Dermis microvascular lymphatic vessel endothelial cell (primary cell): Measurements from ENCODE around the gene CGB1. TPM values are rescaled to one million over a fixed set of nuclear protein-coding genes. Genes with fewer than 3 reads are reported as not detected.
A peak's percentile ranks its signal among the peaks of the same experiment; 100 is the strongest.
"Not testable (repeated sequence)": the region's sequence is repeated elsewhere in the genome, so short reads cannot be mapped to it uniquely, and the experiment has no call there.

ENCODE experiments used
- DNase-seq, 2 donors: peaks; one replicate each; pipeline versions ENCODE4 v3.0.0 to v3.0.0-alpha.2; 2010; ENCODE audit warnings: low read depth in 2 of 2
- total RNA-seq: library from RNA; depleted of rRNA; stranded (reverse); fragments of >200 nt; gene quantifications from 2 replicates; pipeline ENCODE4 v1.2.1, GENCODE V29; 2014

The CGB1 gene
- total RNA-seq, 1 donor from 2014 or later: not detected

DNA sequence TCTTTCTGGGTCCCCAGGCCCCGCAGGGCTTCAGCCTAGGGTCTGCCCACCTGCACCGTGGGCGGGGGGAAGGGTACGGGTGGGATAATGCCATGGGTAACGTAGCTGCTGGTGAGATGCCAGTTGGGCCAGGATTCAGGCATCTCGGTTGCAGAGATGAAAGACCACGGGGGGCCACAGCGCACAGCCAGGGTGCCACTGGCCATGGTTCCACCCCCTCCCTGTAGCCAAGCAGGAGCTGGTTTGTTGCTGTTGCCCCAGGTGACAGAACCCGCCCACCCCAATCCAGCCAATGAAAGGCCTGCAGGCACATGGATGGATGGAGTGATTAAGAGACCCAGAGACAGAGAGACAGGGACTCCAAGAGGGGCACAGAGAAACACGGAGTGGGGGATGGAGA lies 21.9 kb upstream of the CGB1 start:
- DNase-seq: no peak

DNA sequence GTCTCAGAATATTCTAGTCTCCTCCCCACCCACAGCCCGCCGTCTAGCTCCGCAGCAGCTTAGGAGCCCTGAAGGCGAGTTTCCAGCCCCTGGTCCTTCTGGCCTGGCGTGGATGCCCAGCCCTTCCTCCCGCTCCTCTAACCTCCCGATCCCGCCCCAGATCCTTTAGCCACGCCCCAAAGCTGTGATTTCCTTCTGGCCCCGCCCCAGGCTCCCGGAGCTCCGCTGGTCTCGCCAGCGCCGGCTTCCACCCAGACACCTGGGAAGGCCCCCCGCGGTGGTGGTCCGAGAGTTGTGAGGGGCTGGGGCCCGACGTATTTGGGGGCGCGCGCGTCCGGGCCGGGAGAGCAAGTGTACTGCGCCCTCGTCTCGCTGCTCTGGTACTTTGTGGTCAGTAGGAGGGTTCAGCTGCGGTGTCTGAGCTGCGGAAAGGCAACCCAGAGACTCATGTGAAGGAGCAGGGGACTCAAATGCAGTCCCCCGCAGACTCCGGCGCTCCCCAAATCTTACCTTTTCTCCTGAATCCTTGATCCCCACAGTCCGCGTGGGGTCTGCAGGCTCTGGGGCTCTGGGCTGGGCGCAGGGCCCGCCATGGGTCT lies 21.0 kb upstream of the CGB1 start, which contains the start of gene CGB7:
Gene CGB7 (minus strand): TSS at position 114 of the 599 bp plus-strand sequence. CDS start 2,374 bp downstream, outside the sequence.
- peak in 1 of 2 donors; percentile 43 for DNase-seq

DNA sequence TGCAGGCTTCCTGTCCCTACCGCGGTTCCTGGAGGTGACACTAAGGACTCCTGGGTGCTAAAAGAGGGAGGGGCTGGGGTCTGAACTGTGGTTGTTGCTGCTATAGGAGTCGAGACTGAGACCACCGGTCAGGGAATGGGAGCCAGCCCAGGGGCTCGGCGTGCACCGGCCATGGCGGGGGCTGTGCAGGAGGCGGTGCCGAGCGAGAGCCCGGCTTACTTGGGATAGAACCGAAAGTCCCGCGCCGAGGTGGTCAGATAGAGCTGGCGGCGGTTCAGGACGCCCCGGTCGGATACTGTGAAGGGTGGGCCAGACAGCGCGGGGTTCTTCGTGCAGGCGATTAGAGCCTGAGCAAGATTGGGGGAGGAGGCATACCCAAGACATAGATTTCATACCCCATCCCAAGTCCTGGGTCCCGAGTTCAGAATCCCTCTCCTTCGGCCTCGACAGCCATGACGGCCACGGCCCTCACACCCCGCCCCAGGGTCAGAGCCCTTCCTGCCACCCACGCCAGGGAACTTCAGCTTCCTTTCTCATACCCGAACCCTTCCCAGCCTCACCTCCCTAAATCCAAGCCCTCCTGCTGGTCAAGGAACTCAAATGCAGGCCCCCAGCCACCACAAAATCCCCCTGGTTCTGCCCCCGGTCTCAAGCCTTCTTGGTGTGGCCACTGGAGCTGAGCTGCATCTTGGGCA lies 20.4 kb upstream of the CGB1 start:
- DNase-seq: not testable (repeated sequence)

DNA sequence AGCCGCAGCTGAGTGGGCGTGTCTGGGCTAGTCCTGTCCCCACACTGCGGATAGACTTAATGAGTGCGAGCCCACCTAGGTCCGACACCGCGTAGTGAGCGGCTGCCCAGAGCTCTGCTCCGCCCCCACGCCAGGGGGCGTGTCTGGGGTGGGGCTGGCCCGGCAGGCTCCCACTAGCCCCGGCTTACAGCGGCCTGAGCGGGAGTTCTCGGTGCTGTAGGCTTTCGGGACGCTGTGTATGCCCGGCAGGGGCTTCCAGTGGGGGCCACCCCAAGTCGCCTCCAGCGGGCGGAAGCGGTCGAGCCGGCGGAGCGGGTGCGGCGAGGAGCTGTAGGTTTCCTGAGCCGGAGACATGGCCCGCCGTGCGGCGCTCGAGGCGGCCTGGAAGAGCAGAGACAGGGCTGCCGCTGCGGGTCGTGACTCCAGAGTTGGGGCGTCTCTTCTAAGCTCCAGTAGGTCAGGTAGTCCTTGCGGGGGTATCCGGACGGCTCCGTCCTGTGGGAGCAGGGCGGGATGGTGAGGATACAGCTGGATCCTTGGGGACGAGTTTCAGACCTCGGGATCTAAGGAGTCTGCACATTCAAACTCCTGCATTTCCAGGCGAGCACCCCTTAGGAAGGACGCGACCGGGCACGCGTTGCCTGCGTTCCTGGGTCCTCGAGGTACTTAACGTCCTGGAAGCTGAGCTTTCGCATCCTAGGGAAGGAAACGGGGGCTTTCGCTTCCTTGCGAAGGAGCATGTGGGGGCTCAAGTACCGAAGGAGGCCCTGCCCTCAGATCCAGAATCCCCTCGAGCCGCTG lies 19.6 kb upstream of the CGB1 start:
- peak in 1 of 2 donors; percentile 56 for DNase-seq

DNA sequence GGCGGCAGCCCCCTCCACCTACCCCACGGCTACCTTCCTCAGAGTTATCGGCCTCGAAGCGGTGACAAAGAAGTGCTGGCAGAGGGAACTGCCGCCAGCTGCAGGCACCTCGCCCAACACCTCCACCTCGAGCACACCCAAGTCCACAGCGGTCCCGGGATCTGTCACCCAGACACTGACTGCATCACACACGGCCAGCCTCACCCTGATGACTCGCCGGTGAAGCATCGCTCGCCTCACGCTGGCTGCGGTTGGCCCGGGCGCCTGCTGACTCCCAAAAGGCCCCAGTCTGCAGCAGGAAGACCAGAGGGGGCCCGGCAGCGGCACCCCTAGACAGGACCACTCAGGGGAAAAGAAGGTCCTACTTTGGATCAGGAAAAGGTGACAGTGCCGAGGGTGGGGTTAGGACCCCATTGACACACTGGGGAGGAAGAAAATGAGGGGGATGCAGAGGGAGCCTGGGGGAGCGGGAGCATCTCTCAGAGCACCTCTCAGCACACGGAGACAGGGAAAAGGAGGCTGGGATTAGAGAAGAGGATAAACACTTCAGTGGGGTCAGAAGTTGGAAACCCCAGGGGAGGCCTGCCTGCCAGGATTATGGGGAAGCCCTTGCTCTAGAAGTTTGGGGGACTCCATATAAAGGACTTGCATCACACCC lies 13.8 kb upstream of the CGB1 start:
- DNase-seq: not testable (repeated sequence)

DNA sequence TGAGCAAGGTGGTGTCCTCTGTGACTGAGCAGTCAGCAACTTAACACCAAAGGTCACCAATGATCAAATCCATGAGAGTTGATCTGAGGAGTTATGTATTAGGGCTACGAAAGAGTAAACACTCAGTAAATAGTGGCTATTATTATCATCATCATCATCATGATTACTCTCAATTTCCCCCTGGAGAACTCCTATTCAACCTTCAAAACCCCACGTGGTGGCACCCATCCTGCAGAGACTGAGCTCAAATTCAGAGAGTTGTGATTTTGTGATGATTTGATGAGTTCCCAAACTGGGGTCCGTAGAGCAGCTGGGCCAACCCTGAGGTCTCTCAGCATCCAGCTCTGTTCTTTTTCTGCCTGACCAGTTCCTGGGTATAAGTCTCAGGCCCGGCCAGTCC lies 13.1 kb upstream of the CGB1 start:
- not testable (repeated sequence) for DNase-seq

DNA sequence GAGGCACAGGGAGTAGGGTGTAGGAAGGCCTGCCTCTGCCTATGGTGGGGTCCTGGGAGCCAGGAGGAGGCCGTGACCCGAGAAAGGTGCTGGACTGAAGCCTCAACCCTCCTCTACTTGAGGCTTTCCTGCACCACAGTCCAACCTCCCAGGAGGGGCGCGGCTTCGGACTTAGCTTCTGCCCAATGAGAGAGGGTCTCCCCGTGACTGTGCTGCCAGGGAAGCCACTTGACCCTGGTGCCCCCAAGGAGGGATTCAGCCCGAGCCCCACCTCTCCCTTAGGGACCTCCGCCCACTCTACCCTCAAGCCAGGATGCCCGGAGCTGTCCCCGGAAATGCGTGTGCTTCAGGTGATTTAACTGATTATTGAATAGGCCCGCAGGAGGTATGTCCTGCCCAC lies 12.3 kb upstream of the CGB1 start, which contains the start of gene CGB8:
Gene CGB8 (minus strand): TSS at position 101 of the 400 bp plus-strand sequence. CDS start 372 bp downstream, outside the sequence.
- DNase-seq: not testable (repeated sequence)

DNA sequence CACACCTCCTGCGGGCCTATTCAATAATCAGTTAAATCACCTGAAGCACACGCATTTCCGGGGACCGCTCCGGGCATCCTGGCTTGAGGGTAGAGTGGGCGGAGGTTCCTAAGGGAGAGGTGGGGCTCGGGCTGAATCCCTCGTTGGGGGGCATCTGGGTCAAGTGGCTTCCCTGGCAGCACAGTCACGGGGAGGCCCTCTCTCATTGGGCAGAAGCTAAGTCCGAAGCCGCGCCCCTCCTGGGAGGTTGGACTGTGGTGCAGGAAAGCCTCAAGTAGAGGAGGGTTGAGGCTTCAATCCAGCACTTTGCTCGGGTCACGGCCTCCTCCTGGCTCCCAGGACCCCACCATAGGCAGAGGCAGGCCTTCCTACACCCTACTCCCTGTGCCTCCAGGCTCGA lies 6.9 kb upstream of the CGB1 start, which contains the start of gene CGB5:
Gene CGB5 (plus strand): TSS at position 301 of the 400 bp plus-strand sequence. CDS start 362 bp downstream, outside the sequence.
- not testable (repeated sequence) for DNase-seq

DNA sequence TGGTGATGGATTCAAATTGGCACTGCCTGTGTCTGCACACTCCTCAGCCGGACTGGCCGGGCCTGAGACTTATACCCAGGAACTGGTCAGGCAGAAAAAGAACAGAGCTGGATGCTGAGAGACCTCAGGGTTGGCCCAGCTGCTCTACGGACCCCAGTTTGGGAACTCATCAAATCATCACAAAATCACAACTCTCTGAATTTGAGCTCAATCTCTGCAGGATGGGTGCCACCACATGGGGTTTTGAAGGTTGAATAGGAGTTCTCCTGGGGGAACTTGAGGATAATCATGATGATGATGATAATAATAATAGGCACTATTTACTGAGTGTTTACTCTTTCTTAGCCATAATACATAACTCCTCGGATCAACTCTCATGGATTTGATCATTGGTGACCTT lies 6.0 kb upstream of the CGB1 start:
- not testable (repeated sequence) for DNase-seq

DNA sequence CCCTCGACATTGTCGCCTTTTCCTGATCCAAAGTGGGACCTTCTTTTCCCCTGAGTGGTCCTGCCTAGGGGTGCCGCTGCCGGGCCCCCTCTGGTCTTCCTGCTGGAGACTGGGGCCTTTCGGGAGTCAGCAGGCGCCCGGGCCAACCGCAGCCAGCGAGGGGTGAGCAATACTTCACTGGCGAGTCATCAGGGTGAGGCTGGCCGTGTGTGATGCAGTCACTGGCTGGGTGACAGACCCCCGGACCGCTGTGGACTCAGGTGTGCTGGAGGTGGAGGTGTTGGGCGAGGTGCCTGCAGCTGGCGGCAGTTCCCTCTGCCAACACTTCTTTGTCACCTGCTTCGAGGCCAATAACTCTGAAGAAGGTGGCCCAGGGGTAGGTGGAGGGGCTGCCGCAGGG lies 5.5 kb upstream of the CGB1 start:
- DNase-seq: no peak

DNA sequence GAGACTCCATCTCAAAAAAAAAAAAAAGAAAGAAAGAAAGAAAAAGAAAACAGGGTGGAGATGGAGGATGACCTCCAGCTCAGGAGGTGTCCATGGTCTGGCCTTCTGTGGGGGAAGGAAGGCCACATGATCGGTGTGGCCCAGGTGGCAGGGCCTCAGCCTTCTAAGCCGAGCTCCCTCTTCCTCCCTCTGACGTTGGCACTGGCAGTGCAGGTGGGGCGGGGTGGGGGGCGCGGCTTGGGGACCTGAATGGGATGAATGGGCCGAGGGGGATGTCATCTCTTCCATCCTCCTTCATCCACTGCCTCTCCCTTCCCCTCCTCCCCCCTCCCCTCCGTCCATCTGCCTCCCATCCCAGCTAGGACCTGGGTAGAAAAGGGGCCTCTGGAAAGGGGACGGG lies 3.0 kb upstream of the CGB1 start:
- not testable (repeated sequence) for DNase-seq

DNA sequence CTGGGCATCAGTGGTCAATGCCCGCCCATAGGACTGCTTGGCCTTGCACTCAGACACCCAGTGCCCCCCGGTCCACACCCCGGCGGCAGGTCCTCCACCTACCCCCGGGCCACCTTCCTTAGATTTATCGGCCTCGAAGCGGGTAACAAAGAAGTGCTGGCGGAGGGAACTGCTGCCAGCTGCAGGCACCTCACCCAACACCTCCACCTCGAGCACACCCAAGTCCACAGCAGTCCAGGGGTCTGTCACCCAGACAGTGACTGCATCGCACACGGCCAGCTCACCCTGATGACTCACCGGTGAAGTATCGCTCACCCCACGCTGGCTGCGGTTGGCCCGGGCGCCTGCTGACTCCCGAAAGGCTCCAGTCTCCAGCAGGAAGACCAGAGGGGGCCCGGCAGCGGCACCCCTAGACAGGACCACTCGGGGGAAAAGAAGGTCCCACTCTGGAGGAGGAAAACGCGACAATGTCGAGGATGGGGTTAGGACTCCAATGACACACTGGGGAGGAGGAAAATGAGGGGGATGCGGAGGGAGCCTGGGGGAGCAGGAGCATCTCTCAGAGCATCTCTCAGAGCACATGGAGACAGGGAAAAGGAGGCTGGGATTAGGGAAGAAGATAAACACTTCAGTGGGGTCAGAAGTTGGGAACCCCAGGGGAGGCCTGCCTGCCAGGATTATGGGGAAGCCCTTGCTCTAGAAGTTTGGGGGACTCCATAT lies 2.0 kb upstream of the CGB1 start:
- not testable (repeated sequence) for DNase-seq

DNA sequence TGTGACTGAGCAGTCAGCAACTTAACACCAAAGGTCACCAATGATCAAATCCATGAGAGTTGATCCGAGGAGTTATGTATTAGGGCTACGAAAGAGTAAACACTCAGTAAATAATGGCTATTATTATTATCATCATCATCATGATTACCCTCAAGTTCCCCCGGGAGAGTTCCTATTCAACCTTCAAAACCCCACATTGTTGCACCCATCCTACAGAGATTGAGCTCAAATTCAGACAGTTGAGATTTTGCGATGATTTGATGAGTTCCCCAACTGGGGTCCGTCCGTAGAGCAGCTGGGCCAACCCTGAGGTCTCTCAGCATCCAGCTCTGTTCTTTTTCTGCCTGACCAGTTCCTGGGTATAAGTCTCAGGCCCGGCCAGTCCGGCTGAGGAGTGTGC lies 1.4 kb upstream of the CGB1 start:
- DNase-seq: not testable (repeated sequence)

DNA sequence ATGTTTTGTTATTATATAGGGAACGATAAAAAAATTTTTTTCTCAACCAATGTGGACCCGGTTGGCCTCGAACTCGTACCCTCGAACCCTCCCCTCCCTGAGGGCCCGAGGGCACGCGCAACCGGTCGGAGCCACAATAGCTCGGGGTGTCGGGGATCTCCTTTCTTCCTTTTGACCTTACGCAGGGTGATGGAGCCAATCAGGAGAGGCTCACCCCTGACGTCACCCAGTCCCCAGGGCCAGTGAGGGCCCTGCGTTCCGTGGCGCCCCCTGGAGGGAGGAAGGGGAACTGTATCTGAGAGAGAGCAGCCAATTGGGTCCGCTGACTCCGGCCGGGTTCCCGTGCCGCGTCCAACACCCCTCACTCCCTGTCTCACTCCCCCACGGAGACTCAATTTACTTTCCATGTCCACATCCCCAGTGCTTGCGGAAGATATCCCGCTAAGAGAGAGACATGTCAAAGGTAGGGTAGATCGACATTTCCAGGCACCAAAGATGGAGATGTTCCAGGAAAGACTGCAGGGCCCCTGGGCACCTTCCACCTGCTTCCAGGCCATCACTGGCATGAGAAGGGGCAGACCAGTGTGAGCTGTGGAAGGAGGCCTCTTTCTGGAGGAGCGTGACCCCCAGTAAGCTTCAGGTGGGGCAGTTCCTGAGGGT lies 4.9 kb downstream of the CGB1 start, which contains the start of gene CGB2:
Gene CGB2 (plus strand): TSS at position 249 of the 660 bp plus-strand sequence. CDS start 206 bp downstream, at position 455.
- DNase-seq: peak in 1 of 2 donors; percentile 24

DNA sequence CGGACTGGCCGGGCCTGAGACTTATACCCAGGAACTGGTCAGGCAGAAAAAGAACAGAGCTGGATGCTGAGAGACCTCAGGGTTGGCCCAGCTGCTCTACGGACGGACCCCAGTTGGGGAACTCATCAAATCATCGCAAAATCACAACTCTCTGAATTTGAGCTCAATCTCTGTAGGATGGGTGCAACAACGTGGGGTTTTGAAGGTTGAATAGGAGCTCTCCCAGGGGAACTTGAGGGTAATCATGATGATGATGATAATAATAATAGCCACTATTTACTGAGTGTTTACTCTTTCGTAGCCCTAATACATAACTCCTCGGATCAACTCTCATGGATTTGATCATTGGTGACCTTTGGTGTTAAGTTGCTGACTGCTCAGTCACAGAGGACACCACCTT lies 6.4 kb downstream of the CGB1 start:
- DNase-seq: not testable (repeated sequence)

DNA sequence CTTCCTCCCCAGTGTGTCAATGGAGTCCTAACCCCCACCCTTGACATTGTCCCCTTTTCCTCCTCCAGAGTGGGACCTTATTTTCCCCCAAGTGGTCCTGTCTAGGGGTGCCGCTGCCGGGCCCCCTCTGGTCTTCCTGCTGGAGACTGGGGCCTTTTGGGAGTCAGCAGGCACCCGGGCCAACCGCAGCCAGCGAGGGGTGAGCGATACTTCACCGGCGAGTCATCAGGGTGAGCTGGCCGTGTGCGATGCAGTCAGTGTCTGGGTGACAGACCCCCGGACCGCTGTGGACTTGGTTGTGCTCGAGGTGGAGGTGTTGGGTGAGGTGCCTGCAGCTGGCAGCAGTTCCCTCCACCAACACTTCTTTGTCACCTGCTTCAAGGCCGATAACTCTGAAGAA lies 6.9 kb downstream of the CGB1 start:
- DNase-seq: not testable (repeated sequence)

DNA sequence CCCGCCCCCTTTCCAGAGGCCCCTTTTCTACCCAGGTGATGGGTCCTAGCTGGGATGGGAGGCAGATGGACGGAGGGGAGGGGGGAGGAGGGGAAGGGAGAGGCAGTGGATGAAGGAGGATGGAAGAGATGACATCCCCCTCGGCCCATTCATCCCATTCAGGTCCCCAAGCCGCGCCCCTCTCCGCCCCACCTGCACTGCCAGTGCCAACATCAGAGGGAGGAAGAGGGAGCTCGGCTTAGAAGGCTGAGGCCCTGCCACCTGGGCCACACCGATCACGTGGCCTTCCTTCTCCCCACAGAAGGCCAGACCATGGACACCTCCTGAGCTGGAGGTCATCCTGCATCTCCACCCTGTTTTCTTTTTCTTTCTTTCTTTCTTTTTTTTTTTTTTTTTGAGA lies 8.0 kb downstream of the CGB1 start:
- not testable (repeated sequence) for DNase-seq

DNA sequence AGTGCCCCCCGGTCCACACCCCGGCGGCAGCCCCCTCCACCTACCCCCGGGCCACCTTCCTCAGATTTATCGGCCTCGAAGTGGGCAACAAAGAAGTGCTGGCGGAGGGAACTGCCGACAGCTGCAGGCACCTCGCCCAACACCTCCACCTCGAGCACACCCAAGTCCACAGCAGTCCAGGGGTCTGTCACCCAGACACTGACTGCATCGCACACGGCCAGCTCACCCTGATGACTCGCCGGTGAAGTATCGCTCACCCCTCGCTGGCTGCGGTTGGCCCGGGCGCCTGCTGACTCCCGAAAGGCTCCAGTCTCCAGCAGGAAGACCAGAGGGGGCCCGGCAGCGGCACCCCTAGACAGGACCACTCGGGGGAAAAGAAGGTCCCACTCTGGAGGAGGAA lies 11.1 kb downstream of the CGB1 start:
- not testable (repeated sequence) for DNase-seq

DNA sequence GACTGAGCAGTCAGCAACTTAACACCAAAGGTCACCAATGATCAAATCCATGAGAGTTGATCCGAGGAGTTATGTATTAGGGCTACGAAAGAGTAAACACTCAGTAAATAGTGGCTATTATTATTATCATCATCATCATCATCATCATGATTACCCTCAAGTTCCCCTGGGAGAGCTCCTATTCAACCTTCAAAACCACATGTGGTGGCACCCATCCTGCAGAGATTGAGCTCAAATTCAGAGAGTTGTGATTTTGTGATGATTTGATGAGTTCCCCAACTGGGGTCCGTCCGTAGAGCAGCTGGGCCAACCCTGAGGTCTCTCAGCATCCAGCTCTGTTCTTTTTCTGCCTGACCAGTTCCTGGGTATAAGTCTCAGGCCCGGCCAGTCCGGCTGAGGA lies 11.6 kb downstream of the CGB1 start:
- not testable (repeated sequence) for DNase-seq

DNA sequence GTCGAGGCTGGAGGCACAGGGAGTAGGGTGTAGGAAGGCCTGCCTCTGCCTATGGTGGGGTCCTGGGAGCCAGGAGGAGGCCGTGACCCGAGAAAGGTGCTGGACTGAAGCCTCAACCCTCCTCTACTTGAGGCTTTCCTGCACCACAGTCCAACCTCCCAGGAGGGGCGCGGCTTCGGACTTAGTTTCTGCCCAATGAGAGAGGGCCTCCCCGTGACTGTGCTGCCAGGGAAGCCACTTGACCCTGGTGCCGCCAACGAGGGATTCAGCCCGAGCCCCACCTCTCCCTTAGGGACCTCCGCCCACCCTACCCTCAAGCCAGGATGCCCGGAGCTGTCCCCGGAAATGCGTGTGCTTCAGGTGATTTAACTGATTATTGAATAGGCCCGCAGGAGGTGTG lies 12.5 kb downstream of the CGB1 start, which contains the start of gene CGB3:
Gene CGB3 (minus strand): TSS at position 101 of the 400 bp plus-strand sequence. CDS start 362 bp downstream, outside the sequence.
- DNase-seq: not testable (repeated sequence)
